Measurements from ENCODE around the gene SPATA2.

The SPATA2 gene

DNA sequence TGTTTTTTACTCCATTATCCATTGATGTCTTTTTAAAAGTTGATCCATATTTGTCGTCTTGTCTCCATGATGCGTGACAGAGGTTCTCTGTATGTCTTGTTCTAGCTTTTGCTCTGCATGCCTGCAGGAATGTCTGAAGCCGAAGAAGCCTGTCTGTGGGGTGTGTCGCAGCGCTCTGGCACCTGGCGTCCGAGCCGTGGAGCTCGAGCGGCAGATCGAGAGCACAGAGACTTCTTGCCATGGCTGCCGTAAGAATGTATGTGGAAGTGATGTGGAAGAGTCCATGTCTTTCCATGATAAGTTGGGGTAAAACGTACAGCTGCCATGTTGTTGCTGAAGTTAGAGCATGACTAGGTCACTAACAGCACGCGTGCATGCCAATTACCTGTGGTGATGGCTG, 26.1 kb upstream of the SPATA2 start:
- TF ChIP-seq POLR2A (IDR thresholded peaks at IDR 0.05; ENCODE audit: low read length), result no peak
- no peak for TF ChIP-seq GATA1 (IDR thresholded peaks at IDR 0.05; ENCODE audit: low read depth, low read length)
- DNase-seq, result no peak

DNA sequence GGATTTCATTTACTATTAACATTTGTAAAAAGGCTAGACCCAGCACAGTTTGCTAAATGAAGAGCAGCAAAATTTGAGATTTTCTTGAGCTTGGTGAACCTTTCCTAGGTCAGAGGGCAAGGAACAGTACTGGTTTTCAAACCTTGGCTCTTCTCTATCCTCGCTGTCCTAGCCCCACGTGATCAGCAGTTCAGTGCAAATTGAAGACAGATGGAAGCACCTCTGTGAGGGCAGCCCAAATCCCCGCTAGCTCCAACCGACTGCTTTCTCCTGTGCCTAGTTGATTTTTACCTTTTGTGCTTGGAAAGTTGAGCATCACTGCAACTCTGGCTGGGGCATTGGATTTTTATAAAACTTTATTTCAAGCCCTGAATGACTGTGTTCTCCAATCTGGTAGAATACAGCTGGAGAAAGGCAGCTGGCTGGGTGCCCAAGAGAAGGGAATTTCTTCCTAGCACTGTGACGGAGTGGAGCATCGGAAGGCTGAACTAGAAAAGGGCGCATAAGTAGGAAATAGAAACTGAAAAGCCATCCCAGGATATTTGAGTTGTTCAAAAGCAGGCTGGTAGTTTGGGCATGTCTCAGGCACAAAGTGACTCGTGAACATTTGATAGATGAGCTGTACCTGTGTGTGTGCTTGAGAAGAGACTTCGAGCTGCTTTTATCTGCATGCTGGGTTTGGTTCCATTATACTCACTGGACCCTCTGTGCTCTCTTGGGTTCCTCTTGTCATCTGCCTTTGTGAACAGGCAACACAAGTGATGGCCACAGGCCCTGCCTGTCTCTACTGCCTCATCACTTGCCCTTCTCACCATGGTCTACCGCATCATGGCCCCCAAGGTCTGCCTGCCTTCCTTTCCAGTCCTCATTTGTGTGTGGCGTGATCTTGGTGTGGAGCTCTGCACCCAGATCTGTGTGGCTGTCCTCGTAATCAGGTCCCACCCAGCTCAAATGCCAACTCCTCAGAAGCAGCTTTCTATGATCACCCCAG, 23.1 kb upstream of the SPATA2 start:
- TF ChIP-seq POLR2A (IDR thresholded peaks at IDR 0.05; ENCODE audit: low read length) (no peak), GATA1 (IDR thresholded peaks at IDR 0.05; ENCODE audit: low read depth, low read length) (no peak)
- DNase-seq, result no peak

DNA sequence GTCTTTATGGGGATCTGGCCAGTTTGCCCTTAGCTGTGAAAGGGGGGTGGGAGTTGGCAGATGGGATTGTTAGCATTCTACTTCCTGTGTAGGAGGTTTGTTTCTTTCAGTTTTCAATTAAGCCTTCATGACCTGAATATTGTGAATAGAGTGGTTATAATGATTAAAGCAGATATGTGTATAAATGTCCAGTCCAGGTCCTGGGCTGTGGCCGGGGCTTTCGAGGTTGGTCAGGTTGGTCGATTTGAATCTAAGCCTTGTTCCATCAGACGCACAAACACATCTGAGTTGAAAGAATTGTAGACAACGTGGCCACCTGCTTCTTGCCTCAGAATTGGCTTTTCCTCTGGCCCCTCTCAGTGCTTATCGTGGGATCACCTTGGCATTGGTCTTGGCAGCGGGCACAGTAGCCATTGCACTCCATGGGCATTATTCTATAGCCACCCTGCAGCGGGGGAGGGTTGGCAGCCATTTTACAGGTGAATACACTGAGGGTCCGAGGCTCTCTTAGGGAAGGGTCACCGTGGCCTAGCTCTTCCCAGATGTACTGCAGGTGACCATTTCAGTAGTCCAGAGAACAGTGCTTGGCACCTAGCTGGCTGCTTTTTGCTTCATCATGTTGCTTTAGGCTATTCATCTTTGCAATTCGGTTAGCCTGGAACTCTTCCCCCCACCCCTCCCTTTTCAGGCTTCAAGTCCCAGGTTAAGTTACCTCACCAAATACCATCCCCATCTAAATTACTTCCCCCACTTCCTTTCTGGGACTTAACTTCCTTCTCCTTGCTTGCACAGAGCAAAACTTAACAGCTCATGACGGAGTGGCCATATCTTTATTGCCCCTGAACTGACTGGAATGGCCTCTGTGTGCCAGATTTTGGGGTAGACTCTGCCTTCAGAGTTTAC, 21.9 kb upstream of the SPATA2 start:
- peak; percentile 40 to 56 for DNase-seq

DNA sequence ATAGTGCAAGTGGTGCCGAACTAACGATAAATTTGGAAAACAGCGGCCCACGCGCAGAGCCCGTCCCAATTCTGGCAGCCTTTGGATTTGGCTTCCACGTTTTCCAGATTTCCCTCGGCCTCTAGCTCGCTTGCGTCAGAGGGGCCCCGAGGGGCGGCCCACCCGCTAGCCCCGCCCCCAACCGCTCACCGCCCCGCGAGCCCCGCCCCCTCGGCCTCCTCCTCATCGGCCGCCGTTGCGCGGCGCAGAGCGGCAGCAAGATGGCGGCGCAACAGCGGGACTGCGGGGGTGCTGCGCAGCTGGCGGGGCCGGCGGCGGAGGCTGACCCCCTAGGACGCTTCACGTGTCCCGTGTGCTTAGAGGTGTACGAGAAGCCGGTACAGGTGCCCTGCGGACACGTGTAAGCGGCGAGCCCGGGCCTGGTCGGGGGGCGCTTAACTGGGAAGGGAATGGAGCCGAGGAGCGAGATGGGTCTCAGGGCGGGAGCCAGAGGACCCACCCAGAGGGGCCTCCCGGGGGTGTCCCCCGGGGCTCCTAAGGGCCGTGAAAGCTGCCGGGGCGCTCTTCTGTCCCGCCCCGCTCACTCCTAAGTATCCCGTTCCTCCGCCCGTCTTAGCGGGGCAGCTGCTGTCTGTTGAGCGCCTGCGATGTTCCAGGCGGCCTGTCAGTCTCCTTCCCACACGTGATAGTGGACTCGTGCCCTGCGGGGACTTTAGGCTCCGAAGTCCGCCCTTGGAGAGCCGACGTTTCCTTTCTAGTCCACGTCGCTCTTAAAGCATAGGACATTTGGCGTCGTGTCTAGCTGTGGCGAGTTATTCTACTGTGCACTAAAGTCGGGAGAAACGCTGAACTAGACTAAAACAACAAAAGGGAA, 21.1 kb upstream of the SPATA2 start, which contains the start of gene RNF114:
Gene RNF114, plus strand, starts transcription at position 245 of the 874 bp plus-strand sequence. Its CDS starts 16 bp downstream, at position 261.
- TF ChIP-seq GATA1 (IDR thresholded peaks at IDR 0.05; ENCODE audit: low read depth, low read length) (no peak), POLR2A (IDR thresholded peaks at IDR 0.05; ENCODE audit: low read length) (peak; percentile 71)
- peak; percentile 94 to 98 for DNase-seq

More for the DNA sequence above, 21.9 kb upstream of the SPATA2 start:
- TF ChIP-seq GATA1 (IDR thresholded peaks at IDR 0.05; ENCODE audit: low read depth, low read length) (no peak), POLR2A (IDR thresholded peaks at IDR 0.05; ENCODE audit: low read length) (no peak)

DNA sequence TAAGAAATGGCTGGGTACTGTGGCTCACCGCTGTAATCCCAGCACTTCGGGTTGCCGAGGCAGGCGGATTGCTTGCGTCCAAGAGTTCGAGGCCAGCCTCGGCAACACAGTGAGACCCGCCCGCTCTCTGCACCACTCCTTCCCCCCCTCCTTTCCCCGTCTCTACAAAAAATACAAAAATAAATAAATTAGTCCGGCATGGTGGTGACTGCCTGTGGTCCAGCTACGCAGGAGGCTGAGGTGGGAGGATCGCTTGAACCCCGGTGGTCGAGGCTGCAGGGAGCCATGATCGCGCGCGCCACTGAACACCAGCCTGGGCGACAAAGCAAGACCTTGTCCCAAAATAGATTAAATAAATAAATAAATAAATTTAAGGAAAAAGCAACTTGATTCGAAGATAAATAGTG, 20.4 kb upstream of the SPATA2 start:
- TF ChIP-seq POLR2A (IDR thresholded peaks at IDR 0.05; ENCODE audit: low read length), result no peak
- TF ChIP-seq GATA1 (IDR thresholded peaks at IDR 0.05; ENCODE audit: low read depth, low read length), result no peak
- DNase-seq, result no peak

DNA sequence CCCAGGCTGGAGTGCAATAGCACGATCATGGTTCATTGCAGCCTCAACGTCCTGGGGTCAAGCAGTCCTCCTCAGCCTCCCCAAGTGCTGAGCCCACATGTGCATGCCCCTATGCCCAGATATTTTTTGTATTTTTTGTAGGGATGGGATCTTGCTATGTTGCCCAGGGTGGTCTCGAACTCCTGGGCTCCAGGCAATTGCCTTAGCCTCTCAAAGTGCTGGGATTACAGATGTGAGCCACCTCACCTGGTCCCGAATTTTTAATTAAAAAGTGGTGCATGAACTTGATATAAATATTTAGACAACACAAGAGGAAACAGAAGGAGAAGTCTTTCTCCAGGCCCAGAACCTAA, 13.8 kb upstream of the SPATA2 start:
- TF ChIP-seq GATA1 (IDR thresholded peaks at IDR 0.05; ENCODE audit: low read depth, low read length) (no peak), POLR2A (IDR thresholded peaks at IDR 0.05; ENCODE audit: low read length) (no peak)
- DNase-seq, result no peak

DNA sequence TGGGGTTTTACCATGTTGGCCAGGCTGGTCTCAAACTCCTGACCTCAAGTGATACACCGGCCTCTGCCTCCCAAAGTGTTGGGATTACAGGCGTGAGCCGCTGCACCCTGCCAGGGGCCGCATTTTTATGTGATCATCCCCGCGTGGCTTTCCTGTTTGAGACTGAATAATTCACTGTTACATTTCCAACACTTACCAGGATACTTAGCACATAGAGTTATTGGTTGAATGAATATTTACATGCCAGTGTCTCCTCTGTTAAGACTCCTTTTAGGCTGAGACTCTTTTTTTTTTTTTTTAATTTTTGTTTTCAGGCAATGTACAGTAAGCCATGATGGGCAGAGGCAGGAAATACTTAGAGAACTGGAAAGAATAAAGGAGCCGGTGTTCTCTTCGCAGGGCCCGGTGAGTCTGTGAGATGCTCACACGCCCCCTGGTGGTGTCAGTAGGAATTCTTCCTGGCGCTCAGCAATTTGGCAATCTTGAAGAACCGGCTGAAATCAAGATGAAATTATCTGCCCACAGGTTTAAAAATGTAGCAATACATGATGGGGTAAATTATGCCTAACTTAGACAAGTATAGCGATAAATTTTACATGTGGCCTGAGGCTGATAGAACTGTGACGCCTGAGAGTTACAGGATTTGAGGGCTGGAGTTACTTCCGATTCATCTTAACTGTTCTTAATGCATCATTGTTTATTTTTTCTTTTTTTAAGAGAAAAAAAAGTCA, 13.2 kb upstream of the SPATA2 start:
- no peak for TF ChIP-seq GATA1 (IDR thresholded peaks at IDR 0.05; ENCODE audit: low read depth, low read length)
- TF ChIP-seq POLR2A (IDR thresholded peaks at IDR 0.05; ENCODE audit: low read length), result no peak
- DNase-seq, result peak; percentile 85 to 92

DNA sequence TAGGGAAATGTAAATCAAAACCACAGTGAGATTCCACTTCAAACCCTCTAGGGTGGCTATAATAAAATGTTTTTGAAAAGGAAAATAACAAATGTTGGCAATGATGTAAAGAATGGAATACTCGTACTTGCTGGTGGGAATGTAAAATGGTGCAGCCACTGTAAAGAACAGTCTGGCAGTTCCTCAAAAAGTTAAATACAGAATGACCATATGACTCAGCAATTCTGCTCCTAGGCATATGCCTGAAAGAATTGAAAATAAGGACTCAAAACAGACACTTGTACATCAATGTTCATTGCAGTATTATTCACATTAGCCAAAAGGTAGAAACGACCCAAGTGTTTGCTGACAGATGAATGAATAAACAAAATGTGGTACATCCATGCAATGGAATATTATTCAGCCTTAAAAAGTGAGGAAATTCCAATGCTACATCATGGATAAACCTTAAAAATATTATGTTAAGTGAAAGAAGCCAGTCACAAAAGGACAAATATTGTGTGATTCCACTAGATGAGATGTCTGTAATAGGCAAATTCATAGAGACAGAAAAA, 10.6 kb upstream of the SPATA2 start:
- TF ChIP-seq GATA1 (IDR thresholded peaks at IDR 0.05; ENCODE audit: low read depth, low read length), result no peak
- no peak for TF ChIP-seq POLR2A (IDR thresholded peaks at IDR 0.05; ENCODE audit: low read length)
- DNase-seq, result no peak

DNA sequence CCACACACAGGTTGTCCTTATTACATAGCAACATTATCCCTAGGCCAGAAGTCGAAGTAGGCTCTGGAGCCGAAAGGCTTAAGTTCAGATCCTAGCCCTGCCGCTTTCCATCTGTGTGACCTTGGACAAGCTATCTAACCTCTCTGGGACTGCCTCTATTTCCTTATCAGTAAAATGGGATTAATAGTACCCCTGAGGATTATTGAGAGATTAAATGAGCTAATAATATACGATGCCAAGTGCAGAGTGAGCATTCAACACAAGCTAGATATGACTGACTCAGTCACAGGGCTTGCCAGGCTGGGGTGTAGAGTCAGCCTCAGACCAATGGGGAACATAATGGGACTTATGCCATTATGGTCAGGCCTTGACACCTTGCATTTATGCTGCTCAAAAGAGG, 8.9 kb upstream of the SPATA2 start:
- TF ChIP-seq GATA1 (IDR thresholded peaks at IDR 0.05; ENCODE audit: low read depth, low read length), result no peak
- TF ChIP-seq POLR2A (IDR thresholded peaks at IDR 0.05; ENCODE audit: low read length), result no peak
- DNase-seq, result no peak

DNA sequence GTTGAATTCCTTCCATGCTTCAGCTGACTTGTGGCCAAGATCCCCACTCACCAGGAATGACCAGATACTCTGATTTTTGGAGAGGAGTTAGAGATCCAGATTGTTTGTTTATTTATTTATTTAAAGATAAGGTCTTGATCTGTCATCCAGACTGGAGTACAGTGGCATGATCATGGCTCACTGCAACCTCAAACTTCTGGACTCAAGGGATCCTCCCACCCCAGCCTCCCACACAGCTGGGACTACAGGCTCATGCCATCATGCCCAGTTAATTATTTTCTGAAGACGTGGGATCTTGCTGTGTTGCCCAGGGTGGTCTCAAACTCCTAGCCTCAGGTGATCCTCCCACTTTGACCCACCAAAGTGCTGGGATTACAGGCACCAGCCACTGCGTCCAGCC, 4.1 kb upstream of the SPATA2 start:
- TF ChIP-seq POLR2A (IDR thresholded peaks at IDR 0.05; ENCODE audit: low read length) (no peak), GATA1 (IDR thresholded peaks at IDR 0.05; ENCODE audit: low read depth, low read length) (no peak)
- DNase-seq, result no peak

DNA sequence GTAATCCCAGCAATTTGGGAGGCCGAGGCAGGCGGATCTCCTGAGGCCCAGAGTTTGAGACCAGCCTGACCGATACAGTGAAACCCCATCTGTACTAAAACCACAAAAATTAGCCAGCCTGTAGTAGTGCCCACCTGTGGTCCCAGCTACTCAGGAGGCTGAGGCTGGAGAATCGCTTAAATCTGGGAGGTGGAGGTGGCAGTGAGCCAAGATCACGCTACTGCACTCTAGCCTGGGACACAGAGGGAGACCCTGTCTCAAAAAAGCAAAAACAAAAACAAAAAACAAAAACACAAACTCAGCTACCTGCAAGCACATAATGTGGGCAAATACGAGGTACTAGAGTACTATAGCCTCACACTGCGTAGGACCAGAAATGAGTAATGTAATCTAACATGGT, 3.7 kb upstream of the SPATA2 start:
- DNase-seq, result no peak
- TF ChIP-seq GATA1 (IDR thresholded peaks at IDR 0.05; ENCODE audit: low read depth, low read length), result no peak
- TF ChIP-seq POLR2A (IDR thresholded peaks at IDR 0.05; ENCODE audit: low read length), result no peak

DNA sequence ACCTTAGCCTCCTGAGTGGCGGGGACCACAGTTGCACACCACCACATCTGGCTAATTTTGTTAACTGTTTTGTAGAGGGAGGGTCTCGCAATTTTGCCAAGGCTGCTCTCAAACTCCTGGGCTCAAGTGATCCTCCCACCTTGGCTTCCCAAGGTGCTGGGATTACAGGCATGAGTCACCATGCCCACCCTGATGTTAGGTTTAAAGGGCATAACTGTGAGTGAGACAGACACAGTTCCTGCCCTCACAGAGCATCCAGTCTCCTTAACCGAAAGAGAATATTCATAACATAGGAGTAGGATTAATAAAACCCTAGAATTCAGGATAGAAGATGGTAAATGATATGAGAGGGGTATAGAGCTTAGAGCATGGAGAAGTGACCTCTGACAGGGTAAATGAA, 3.1 kb upstream of the SPATA2 start:
- no peak for DNase-seq
- TF ChIP-seq POLR2A (IDR thresholded peaks at IDR 0.05; ENCODE audit: low read length), result no peak
- TF ChIP-seq GATA1 (IDR thresholded peaks at IDR 0.05; ENCODE audit: low read depth, low read length), result no peak
